Raji (cell line): ENCODE measurements around the gene CDC42EP4.

Experiments
- POLR2A ChIP-seq: IDR thresholded peaks from 2 replicates; pipeline ENCODE4 v1.6.1; 2011; ENCODE audit warnings: low read depth, low read length, control low read depth; ENCODE audit not compliant: insufficient read depth

The CDC42EP4 gene

DNA sequence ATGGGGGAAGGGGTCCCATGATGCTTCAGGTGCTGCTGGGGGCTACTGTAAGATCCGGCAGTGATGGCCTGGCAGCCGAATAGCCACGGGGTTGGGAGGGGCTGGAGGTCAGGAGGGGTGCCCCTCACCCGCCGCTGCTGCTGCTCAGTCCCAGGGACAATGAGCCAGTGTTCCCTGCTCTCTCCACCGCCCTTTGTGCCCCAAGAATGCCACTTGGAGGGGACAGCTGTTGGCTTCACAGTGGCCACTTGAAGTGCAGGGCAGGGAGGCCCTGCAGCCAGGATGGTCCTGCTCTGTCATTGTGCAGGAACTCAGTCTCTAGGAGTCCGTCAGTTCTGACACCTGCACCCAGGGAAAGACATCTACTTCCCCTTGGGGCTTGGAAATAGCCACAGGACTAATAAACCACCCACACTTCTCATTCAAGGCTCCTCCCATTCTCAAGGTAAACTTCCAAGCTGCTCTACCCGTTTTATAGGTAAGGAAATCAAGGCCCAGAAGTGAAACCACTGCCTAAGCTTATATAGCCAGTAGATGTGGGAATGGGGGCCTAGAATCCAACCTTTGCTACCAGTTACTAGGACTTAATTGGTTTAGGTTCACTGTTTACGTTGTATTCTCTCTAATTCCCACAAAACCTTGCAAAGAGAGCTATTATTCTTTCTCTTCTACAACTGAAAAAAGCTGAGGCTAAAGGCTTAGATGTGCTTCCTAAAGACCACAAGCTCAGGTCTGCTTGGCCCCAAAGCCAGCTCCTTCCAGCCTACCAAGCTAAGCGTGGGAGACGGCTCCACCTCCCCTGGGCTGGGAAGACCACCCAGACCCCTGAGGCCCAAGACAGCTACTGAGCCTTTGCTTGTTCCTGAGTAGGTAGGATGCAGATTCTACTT is 43.9 kb downstream of the CDC42EP4 start:
- no peak for TF ChIP-seq POLR2A

DNA sequence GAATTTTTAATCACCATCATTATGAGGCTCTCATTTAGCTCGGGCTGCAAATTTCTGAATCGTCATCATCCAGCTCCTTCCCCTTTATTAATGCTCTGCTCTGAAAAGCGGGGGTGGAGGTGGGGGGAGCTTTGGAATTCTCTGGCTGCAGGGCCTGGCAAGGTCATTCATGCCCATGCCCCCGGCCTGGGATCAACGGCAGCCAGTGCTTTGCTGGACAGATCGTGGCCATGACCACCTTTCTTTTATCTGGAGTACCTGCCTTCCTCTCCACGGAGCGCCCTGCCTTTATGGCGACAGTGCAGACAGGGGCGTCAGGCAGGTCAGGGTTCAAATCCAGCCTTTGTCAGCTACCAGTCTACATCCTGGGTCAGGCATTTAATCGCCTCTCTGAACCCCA is 45.0 kb downstream of the CDC42EP4 start:
- TF ChIP-seq POLR2A = no peak

DNA sequence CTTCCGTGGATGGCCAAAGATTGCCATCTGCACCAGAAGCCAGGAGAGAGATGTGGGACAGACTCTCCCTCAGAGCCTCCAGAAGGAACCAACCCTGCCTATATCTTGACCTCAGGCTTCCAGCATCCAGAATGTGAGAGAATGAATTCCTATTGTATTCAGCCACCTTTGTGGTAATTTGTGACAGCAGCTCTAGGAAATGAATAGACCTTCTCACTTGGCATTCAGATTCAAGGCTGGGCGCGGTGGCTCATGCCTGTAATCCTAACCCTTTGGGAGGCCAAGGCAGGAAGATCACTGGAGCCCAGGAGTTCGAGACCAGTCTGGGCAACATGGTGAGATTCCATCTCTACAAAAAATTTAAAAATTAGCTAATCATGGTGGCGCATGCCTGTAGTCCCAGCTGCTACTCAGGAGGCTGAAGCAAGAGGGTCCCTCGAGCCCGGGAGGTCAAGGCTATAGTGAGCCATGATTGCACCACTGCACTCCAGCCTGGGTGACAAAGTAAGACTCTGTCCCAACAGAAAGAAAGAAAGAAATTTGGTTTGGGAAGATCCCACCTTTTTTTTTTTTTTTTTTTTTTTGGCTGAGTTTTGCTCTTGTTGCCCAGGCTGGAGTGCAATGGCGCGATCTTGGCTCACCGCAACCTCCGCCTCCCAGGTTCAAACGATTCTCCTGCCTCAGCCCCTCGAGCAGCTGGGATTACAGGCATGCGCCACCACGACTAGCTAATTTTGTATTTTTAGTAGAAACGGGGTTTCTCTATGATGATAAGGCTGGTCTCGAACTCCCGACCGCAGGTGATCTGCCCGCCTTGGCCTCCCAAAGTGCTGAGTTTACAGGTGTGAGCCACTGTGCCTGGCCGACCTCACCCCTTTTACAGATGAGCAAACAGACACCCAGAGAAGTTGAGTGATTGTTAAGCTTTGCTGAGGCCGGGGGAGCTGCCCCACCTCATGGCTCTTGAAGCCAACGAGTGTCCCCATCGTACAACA is 45.9 kb downstream of the CDC42EP4 start:
- TF ChIP-seq POLR2A = no peak

GRCh38 chr17:73262676-73263642 is 48.8 kb downstream of the CDC42EP4 start:
- TF ChIP-seq POLR2A = no peak

DNA sequence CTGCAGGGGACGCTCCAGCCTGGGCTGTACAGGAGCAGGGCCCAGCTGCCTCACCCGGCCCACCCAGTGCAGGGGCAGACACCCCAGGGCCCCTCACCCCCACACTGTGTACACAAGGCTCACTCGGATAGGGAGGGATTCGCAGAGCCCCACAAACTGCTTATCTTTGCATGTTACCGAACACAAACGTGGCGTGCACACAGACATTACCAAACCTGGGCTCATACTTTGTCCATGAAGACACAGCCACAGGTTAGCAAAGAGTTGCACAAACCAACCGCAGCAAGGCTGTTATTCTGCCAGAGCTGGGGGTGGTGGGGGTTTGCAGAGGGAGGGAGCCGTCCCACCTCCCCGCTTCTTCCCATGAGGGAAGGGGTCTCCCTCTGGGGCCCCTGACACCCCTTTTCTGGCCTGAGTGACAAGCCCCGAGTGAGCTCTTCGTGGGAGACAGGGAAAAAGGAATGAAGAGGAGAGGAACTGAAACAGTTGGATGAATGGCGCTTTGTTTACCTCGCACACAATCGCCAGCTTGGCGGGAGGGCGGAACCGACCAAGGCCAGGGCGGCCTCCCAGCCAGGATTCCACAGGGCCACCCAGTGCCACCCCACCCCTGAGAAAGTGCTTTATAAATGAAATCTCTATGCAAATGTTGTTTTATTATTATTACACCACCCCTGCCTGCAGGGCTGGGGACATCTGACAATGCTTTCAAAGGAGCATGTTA is 49.7 kb downstream of the CDC42EP4 start:
- TF ChIP-seq POLR2A = no peak

DNA sequence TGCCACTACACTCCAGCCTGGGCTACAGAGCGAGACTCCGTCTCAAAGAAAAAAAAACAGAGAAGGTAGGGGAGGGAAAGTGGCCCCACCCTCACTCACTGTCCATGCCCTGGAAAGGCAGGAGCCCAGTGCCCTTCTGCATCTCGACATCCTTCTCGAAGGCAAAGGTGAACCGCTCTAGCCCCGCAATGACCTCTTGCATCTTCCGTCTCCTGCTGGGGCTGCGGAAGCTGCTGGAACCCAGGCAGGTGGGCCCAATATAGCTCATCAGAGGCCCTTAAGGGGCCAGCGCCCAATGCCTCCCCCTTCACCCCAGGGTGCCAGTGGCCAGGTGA is 50.2 kb downstream of the CDC42EP4 start, which contains the start of gene CPSF4L:
TSS of gene CPSF4L (minus strand) at position 264 of the 335 bp plus-strand sequence. CDS start at position 202, 62 bp downstream.
- no peak for TF ChIP-seq POLR2A

DNA sequence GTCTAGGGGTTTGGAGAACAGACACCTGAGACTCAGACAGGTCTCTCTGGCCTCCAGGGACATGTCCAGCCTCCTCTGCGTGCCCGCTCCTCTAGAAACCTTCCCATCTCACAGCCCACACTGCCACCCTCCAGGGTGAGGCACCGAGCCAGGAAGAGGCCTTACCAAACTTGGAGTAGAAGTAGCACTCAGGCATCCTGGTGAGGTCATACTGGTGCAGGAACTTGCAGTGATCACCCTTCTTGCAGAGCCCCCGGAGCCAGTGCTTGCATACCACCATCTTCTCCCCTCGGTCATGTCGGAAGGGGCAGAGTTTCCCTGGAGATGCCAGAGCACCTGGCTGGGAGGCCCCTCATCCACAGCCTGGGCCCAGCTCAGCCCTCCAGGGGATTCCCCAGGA is 54.3 kb downstream of the CDC42EP4 start:
- TF ChIP-seq POLR2A = no peak

DNA sequence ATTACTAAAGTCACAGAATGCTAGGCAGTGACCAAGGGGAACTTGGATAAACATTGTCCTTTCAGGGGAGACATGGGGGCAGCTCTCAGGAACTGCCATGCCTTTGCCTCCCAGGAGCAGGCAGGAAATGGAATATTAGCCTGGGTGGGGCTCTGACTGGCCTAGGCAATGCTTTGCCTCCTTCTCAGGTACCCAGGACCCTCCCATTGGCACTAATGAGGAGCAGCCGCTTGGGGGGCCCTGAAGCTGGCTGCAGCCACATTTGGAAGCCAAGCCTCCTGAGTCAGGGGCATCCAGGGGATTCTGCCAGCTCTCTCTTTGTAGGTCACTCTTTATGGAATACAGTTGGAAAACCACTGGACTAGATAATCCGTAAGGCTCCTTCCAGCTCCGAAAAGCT is 55.6 kb downstream of the CDC42EP4 start:
- no peak for TF ChIP-seq POLR2A

- no peak for TF ChIP-seq POLR2A
These were observed 56.1 kb downstream of the CDC42EP4 start for GRCh38 chr17:73255671-73256181.

GRCh38 chr17:73251871-73252270 is 59.9 kb downstream of the CDC42EP4 start:
- no peak for TF ChIP-seq POLR2A

GRCh38 chr17:73250851-73251640 is 60.8 kb downstream of the CDC42EP4 start:
- TF ChIP-seq POLR2A = no peak

DNA sequence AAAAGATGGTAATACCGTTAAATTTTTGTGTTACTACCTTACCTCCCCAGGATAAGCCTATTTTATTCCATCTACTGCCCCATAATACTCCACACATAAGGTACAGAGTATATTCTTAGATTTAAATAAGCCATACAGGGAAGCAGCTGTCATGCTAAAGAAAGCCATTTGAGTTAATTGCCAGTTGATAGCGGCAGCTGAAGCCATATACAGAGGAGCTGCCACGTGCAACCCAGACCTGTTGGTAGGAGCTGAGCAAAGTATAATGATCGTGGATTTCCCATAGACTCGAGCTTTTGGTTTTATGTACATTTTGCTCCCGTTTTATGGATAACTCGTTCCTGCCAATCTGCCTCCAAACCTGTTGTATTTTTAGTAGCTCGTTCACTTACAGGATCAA is 62.1 kb downstream of the CDC42EP4 start:
- TF ChIP-seq POLR2A = no peak

DNA sequence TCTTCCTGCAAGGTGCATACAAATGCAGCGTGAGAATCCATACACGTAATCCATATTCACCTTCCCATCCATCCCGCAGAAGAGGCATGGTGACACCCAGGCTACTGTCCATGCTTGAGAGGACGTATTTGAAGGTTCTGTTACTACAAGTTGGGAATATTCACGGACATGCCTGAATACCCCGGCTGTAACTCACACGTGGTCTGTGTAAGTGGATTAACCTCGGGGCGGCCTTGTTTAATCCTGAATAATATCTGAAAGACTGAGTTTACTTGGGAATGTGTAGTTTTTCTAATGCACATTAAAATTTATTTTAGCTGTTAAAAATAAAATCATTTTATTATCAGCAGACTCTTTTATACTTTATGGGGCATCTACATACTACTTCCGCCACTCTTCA is 63.3 kb downstream of the CDC42EP4 start:
- TF ChIP-seq POLR2A = no peak
